Thoracic aorta (tissue), 2 donors: Measurements from ENCODE around the gene ZMYND19. TPM values are rescaled to one million over a fixed set of nuclear protein-coding genes. Genes with fewer than 3 reads are reported as not detected.

ENCODE experiments used
- ATAC-seq: fragments of 150-250 bp; one replicate; pipeline ENCODE4 v1.8.0; 2017; ENCODE audit warnings: low read depth; ENCODE audit not compliant: insufficient number of reproducible peaks, low FRiP score
- DNase-seq: peaks from one replicate; pipeline ENCODE4 v3.0.0-alpha.2; 2020; ENCODE audit warnings: low spot score
- H3K27ac ChIP-seq, 2 donors: fragments of 200-600 bp; sonication (generic); 1 replicate in 1 of 2; 2 replicates in 1 of 2; pipeline ENCODE4 v1.5.1; 2016; ENCODE audit warnings: mild to moderate bottlenecking in 2 of 2, moderate library complexity in 2 of 2
- H3K27me3 ChIP-seq: fragments of 200-600 bp; sonication (generic); replicated peaks from 2 replicates; pipeline ENCODE4 v1.6.0; 2016; ENCODE audit warnings: mild to moderate bottlenecking; ENCODE audit not compliant: insufficient read depth
- H3K36me3 ChIP-seq: fragments of 200-600 bp; sonication (generic); one replicate; pipeline ENCODE4 v1.5.1; 2016
- H3K4me1 ChIP-seq, 2 donors: fragments of 200-600 bp; sonication (generic); 1 replicate in 1 of 2; 2 replicates in 1 of 2; pipeline versions ENCODE4 v1.5.1 to v1.6.0; 2016; ENCODE audit warnings: low read depth in 2 of 2, mild to moderate bottlenecking in 1 of 2; ENCODE audit not compliant: control insufficient read depth in 1 of 2
- H3K4me3 ChIP-seq: fragments of 200-600 bp; sonication (generic); 2 replicates; pipeline ENCODE4 v1.5.1; 2016; ENCODE audit warnings: mild to moderate bottlenecking
- H3K9me3 ChIP-seq: fragments of 200-600 bp; sonication (generic); 2 replicates; pipeline ENCODE4 v1.5.1; 2016
- CTCF ChIP-seq: fragments of 200-600 bp; sonication (generic); IDR thresholded peaks from one replicate; pipeline ENCODE4 v1.5.1; 2019; ENCODE audit warnings: antibody characterized with exemption
- total RNA-seq, 2 donors: library from RNA; depleted of rRNA; stranded (reverse); fragments of >200 nt; gene quantifications; one replicate each; pipeline versions ENCODE4 v1.1.0 to v1.2.3, GENCODE V29; 2016

ZMYND19 gene
- total RNA-seq, 2 donors from 2014 or later = 10.8 to 14.1 TPM

- TF ChIP-seq CTCF = no peak
- Histone ChIP-seq H3K36me3 (peaks cover 4% of the 10 kb centered on the region), H3K9me3 (no peaks in the 10 kb centered on the region), H3K27me3 (no peaks in the 10 kb centered on the region), H3K27ac (no peak overlapping the region), H3K4me3 (no peak overlapping the region), H3K4me1 (peaks cover 9 to 14% of the 10 kb centered on the region in 2 donors)
- ATAC-seq = no peak
- DNase-seq = no peak
These were observed 2.5 kb upstream of the ZMYND19 start for GRCh38 chr9:137592767-137593166.

DNA sequence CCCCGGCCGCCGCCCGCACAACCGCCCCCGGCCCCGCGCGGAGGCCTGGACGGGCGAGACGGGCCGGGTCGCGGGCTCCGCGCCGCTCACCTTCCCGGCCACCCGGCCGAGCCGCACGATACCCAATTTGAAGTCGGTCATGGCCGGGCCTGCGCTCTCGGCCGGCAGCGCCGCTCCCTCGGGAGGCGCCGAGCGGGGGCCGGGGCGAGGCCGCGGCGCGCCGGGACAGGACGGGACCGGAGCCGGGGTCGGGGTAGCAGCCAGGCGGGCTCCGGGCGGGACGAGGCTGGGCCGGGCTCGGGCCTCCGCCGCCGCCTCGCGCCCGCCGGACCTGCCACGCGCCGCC, 216 bp downstream of the ZMYND19 start:
- H3K36me3 ChIP-seq = peaks cover 17% of the 10 kb centered on the region
- no peak for TF ChIP-seq CTCF
- ATAC-seq (peak; percentile 9), DNase-seq (no peak)
- H3K9me3 ChIP-seq = no peaks in the 10 kb centered on the region
- no peaks in the 10 kb centered on the region for H3K27me3 ChIP-seq
- peak overlapping the region; percentile 81 for H3K4me3 ChIP-seq
- H3K27ac ChIP-seq = no peak overlapping the region
- peaks cover 9 to 14% of the 10 kb centered on the region in 2 donors for H3K4me1 ChIP-seq

DNA sequence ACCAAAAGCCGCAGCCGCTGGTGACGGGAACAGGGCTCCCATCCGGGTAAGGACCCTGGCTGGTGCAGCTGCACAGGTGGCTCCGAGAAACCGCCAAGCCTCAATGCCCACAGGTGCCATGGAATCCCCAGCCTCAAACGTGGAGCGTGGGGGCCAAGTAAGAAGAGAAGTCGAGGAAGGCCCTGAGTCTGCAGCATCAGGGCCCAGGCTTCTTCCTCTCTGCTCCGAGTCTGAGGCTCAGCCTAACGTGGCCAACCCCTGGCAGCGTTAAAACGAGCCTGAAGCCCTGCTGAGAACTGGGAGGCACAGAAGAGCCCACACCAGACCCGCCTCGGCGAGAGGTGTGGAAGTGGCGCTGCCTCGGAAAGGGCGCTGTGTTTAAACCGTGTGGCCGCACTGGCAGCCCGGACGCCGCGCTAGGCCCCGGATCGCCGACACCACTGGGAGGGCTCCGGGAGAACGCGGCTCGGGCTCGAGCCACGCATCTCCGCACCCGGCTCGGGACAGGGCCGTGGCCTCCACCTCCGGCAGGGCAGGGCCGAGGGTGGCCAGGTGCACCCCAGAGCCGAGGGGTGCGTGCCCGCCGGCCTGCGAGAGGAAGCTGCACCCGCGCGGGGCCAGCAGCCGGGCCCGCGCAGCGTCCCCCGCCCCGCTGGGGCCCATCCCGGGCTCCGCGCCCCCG, 730 bp downstream of the ZMYND19 start:
- DNase-seq (no peak), ATAC-seq (peak; percentile 1)
- no peaks in the 10 kb centered on the region for H3K9me3 ChIP-seq
- no peaks in the 10 kb centered on the region for H3K27me3 ChIP-seq
- H3K27ac ChIP-seq = no peak overlapping the region
- peaks cover 9 to 14% of the 10 kb centered on the region in 2 donors for H3K4me1 ChIP-seq
- H3K4me3 ChIP-seq = peak overlapping the region; percentile 81
- H3K36me3 ChIP-seq = peaks cover 17% of the 10 kb centered on the region
- TF ChIP-seq CTCF = no peak

GRCh38 chr9:137588891-137589290, 1.4 kb downstream of the ZMYND19 start:
- Histone ChIP-seq H3K4me3 (no peak overlapping the region), H3K27ac (no peak overlapping the region), H3K27me3 (no peaks in the 10 kb centered on the region), H3K9me3 (no peaks in the 10 kb centered on the region), H3K4me1 (peaks cover 9 to 14% of the 10 kb centered on the region in 2 donors), H3K36me3 (peaks cover 17% of the 10 kb centered on the region)
- no peak for DNase-seq
- no peak for ATAC-seq
- no peak for TF ChIP-seq CTCF

- DNase-seq (no peak), ATAC-seq (no peak)
- Histone ChIP-seq H3K4me1 (peaks cover 9 to 14% of the 10 kb centered on the region in 2 donors), H3K9me3 (no peaks in the 10 kb centered on the region), H3K27ac (no peak overlapping the region), H3K27me3 (no peaks in the 10 kb centered on the region), H3K36me3 (peaks cover 17% of the 10 kb centered on the region), H3K4me3 (no peak overlapping the region)
- no peak for TF ChIP-seq CTCF
These were observed 2.0 kb downstream of the ZMYND19 start for GRCh38 chr9:137588311-137588710.
